GM18505 (cell line): ENCODE data around the gene XPNPEP3.

ENCODE experiments used
- ATAC-seq: cut with Tn5 transposase; IDR thresholded peaks from one replicate; pipeline ENCODE4 v1.9.1; 2021; ENCODE audit not compliant: unreplicated experiment
- POLR2A ChIP-seq: IDR thresholded peaks from 4 replicates; pipeline ENCODE4 v1.6.1; 2011; ENCODE audit warnings: borderline replicate concordance; ENCODE audit not compliant: insufficient read depth, insufficient read length; ENCODE audit errors: extremely low read depth

The XPNPEP3 gene

DNA sequence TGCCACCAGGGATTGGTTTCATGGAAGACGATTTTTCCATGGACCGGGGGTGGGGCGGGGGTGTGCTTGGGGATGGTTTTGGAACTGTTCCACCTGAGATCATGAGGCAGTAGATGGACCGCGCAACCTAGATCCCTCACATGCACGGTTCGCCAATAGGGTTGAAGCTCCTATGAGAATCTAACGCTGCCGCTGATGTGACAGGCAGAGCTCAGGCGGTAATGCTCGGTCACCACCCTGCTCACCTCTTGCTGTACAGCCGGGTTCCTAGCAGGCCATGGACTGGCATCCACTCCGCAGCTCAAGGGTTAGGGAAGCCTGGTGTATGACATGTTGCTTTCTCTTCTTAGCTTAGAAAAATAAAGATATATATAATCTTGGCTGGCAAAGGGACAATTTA is 116.2 kb downstream of the XPNPEP3 start:
- no peak for TF ChIP-seq POLR2A
- ATAC-seq: no peak

DNA sequence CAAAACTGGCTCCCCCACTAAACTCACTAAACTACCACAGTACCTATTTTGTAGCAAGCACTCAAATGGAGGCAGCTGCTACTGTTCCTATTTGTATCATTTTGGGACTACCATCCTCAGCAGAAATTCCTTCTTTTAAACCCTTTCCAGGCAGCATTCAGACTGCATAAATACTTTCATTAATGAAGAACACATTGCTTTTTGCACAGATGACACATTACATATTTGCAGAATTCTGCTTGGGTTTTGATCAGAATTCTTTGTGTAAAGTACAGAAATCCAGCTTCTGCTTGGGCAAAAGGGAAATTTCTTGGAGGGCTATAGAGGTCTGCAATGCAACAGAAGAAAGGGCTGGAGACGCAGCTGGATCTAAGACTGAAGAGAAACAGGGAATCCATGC is 118.4 kb downstream of the XPNPEP3 start:
- TF ChIP-seq POLR2A: no peak
- no peak for ATAC-seq

DNA sequence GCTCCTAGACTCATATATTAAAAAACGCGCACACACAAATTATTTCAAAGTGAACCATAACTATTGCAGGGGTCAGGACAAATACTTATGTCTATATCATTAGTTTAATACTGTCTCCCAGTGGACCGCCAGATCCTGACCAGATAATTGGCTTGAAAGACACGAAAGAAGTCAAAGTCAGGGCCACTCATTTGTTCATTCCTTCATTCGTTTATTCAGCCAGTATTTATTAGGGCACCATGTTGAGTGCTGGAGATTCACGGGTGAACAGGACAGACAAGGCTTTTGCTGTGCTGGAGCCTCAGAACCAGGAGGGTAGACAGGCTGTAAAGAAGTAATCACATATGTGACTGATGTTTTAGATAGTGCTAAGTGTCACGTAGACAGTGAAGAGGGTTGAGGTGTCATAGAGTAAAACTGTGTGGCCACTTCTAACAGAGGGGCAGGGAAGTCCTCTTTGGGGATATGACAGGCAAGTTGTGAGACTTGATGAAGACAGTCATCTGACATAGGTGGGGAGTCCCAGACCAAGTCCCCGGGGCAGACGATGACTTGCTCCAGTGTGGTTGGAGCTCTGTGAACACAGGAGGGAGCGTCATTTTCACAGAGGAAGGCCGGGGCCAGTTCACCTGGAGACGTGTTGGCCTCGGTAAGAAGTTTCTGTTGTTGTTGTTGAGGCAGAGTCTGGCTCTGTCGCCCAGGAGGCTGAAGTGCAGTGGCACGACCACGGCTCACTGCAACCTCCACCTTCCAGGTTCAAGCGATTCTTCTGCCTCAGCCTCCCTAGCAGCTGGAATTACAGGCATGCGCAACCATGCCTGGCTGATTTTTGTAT is 120.1 kb downstream of the XPNPEP3 start:
- ATAC-seq: no peak
- TF ChIP-seq POLR2A: no peak

DNA sequence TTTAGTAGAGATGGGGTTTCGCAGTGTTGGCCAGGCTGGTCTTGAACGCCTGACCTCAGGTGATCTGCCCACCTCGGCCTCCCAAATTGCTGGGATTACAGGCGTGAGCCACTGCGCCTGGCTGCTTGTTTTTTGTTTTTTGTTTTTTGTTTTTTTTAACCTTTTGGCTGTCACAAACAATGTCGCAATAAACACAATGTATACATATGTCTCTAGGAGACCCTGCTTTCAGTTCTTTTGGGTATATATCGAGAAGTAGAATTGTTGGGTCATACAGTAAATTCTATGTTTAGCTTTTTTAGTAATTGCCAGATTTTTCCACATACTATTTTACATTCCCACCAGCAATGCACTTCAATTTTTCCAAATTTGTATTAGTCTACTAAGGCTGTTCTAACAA is 122.2 kb downstream of the XPNPEP3 start:
- ATAC-seq: no peak
- TF ChIP-seq POLR2A: no peak

DNA sequence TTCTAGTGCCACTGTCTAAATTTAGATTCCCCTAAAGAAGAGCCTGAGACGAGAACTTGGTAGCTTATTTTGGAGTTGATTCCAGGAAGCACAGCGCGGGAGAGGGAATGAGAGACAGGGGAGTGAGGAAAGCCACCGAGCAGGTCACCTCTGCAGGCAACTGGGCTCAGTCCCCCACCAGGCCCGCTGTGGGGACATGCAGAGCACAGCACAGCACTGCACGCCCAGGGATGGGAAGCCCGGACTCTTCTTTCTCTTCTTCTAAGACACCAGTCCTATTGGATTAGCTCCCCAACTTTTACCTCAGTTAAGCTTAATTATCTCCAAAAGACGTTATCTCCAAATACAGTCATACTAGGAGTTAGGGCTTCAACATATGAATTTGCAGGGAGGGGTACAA is 122.9 kb downstream of the XPNPEP3 start:
- ATAC-seq: no peak
- TF ChIP-seq POLR2A: no peak
